ENCODE data around the gene CYB5R3. TPM values are rescaled to one million over a fixed set of nuclear protein-coding genes. Genes with fewer than 3 reads are reported as not detected.

CYB5R3 gene
- total RNA-seq, 1 experiment from 2014 or later, result 130 TPM

DNA sequence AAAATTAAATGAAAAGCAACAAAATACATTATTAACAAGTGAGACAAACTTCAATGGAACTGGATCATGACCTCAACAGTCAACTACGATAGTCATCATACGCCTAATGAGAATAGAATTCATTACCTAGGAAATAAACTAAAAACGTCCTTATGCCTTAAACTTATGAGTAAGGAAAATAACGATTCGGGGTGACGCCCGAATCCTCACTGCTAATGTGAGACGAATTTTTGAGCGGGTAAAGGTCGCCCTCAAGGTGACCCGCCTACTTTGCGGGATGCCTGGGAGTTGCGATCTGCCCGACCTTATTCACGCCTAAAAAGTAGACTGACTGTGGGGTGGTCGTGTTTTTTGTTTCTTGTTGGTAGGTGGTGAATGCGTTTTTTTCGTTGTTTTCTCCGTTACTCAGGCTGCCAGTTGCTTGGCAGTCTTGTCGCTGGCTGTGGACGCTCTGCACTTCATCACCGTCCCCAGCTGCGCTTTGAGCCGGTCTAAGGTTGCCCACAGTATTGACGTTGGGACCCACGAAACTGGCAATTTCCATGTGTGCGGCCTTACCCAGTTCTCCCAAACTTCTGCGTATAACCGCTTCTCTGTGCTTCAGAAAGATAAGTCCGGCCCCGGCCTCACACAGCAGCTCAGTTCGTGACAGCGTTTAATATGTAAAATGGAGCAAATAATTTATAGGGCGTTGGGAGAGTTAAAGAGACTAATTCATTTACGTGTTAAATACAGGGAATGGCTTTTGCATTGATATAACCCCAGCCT lies 33.9 kb downstream of the CYB5R3 start:
- Histone ChIP-seq H3K27me3 (replicated peaks; ENCODE audit: control insufficient read depth, insufficient read depth, low read length) (no peaks in the 10 kb centered on the region), H3K9me3 (no peaks in the 10 kb centered on the region), H3K36me3 (ENCODE audit: control insufficient read depth, insufficient read depth, low read length) (peaks cover 3% of the 10 kb centered on the region), H3K4me1 (peaks cover 5% of the 10 kb centered on the region; the same call in 1 of the 2 replicates), H3K4me3 (ENCODE audit: low read depth, low read length) (peak overlapping the region; percentile 21)
- Mint-ChIP-seq H3K36me3 (ENCODE audit: insufficient read depth, unreplicated experiment) (peaks cover 60% of the 10 kb centered on the region), H3K4me3 (ENCODE audit: unreplicated experiment) (peak overlapping the region; percentile 85), H3K9me3 (ENCODE audit: unreplicated experiment) (no peaks in the 10 kb centered on the region), H3K4me1 (ENCODE audit: low read depth, unreplicated experiment) (peaks cover 8% of the 10 kb centered on the region), H3K27ac (ENCODE audit: unreplicated experiment) (peak overlapping the region; percentile 100), H3K27me3 (ENCODE audit: insufficient read depth, unreplicated experiment) (no peaks in the 10 kb centered on the region)
- TF ChIP-seq, protein P1, sequence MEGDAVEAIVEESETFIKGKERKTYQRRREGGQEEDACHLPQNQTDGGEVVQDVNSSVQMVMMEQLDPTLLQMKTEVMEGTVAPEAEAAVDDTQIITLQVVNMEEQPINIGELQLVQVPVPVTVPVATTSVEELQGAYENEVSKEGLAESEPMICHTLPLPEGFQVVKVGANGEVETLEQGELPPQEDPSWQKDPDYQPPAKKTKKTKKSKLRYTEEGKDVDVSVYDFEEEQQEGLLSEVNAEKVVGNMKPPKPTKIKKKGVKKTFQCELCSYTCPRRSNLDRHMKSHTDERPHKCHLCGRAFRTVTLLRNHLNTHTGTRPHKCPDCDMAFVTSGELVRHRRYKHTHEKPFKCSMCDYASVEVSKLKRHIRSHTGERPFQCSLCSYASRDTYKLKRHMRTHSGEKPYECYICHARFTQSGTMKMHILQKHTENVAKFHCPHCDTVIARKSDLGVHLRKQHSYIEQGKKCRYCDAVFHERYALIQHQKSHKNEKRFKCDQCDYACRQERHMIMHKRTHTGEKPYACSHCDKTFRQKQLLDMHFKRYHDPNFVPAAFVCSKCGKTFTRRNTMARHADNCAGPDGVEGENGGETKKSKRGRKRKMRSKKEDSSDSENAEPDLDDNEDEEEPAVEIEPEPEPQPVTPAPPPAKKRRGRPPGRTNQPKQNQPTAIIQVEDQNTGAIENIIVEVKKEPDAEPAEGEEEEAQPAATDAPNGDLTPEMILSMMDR (IDR thresholded peaks at IDR 0.05; ENCODE audit: insufficient read depth in 1 of 2, low read depth in 1 of 2, low read length in 1 of 2, severe bottlenecking in 1 of 2, unreplicated experiment in 1 of 2), result no peak
- POLR2A ChIA-PET, result interaction anchor here (0.5 to 1.3 kb wide), 5 partner anchors 34 to 809 kb away, joined by 3 to 4 read pairs (median 3); partner anchors contain the start of gene CYB5R3
- DNase-seq, result peak; percentile 95 to 98
- intact Hi-C loops (cut with micrococcal nuclease; ENCODE audit: unreplicated experiment), result loop anchor here (10.0 kb wide), 1 partner anchor 540 kb away; the partner anchor contains the start of genes NAGA, PHETA2 and SMDT1
- TSS peak; percentile 100 for BruUV-seq (replicated peaks)
- CTCF ChIA-PET, result interaction anchor here (1.0 kb wide), 1 partner anchor 241 kb away, joined by 3 read pairs; the partner anchor contains the start of gene ARFGAP3

DNA sequence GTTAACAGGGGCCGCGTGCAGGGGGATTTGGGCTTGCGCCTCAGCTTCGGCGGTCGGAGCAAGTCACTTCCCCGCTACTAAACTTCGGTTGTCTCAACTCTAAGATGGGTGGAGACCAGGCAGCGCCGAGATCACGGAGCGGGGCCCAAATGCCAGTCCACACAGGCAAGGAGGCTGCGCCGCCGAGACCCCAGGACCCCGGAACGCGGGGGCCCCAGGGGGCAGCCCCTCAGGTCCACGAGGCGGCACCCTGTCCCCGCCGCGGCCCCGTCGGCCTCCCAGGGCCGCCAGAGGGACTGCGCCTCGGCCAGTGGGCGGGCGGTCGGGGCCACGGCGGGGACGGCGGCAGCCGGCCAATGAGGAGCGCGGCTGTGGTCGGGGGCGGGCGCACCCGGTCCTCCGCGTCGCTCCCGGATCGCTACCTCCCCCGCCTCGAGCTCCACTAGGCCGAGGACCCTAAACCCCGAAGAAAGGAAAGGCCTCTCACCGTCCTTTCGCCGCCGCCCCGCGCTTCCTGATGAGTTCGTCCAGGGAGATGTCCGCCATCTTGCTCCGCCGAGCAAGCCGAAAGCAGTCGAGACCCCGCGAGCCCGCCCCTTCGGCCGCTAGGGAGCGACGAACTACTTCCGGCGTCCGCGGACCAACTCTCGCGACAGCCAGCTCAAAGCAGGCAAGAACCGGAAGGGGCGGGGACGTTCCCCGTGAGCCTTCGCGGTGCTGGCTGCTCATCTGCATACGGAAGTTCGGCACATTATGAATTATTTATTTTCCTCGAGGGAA lies 34.7 kb downstream of the CYB5R3 start, which contains the start of gene POLDIP3:
POLDIP3 (minus strand) TSS at position 572 of the 780 bp plus-strand sequence; CDS start at position 546, 26 bp downstream.
- Mint-ChIP-seq H3K27me3 (ENCODE audit: insufficient read depth, unreplicated experiment) (no peaks in the 10 kb centered on the region), H3K36me3 (ENCODE audit: insufficient read depth, unreplicated experiment) (peaks cover 61% of the 10 kb centered on the region), H3K9me3 (ENCODE audit: unreplicated experiment) (no peaks in the 10 kb centered on the region), H3K27ac (ENCODE audit: unreplicated experiment) (peak within 1 kb of the TSS; percentile 100), H3K4me3 (ENCODE audit: unreplicated experiment) (peak within 1 kb of the TSS; percentile 85), H3K4me1 (ENCODE audit: low read depth, unreplicated experiment) (peaks cover 8% of the 10 kb centered on the region)
- TF ChIP-seq, protein P1 (IDR thresholded peaks at IDR 0.05; ENCODE audit: insufficient read depth in 1 of 2, low read depth in 1 of 2, low read length in 1 of 2, severe bottlenecking in 1 of 2, unreplicated experiment in 1 of 2), result peak in 1 of 2 experiments; percentile 45
- Histone ChIP-seq H3K27me3 (replicated peaks; ENCODE audit: control insufficient read depth, insufficient read depth, low read length) (no peaks in the 10 kb centered on the region), H3K36me3 (ENCODE audit: control insufficient read depth, insufficient read depth, low read length) (no peaks in the 10 kb centered on the region; the same call in none of the 2 replicates), H3K4me3 (ENCODE audit: low read depth, low read length) (peak within 1 kb of the TSS; percentile 55), H3K9me3 (no peaks in the 10 kb centered on the region), H3K4me1 (peaks cover 5% of the 10 kb centered on the region; the same call in 1 of the 2 replicates)
- intact Hi-C loops (cut with micrococcal nuclease; ENCODE audit: unreplicated experiment), result loop anchor here (1.0 to 10.0 kb wide), 2 partner anchors 81 to 540 kb away; partner anchors contain the start of genes NAGA, PHETA2 and SMDT1
- peak; percentile 98 for DNase-seq
- CTCF ChIA-PET, result interaction anchor here (0.6 to 1.0 kb wide), 2 partner anchors 242 to 1987 kb away, joined by 3 read pairs; partner anchors contain the start of gene ARFGAP3
- POLR2A ChIA-PET, result interaction anchor here (0.5 to 1.3 kb wide), 8 partner anchors 11 to 245 kb away, joined by 3 to 7 read pairs (median 4); partner anchors contain the start of gene CYB5R3
- no TSS peak for BruUV-seq (replicated peaks)
